Activated CD8-positive, alpha-beta memory T cell treated with anti-CD3 and anti-CD28 coated beads, Interleukin-2, amount 10 ng/mL, durations not matched to agents 7 days and 5 days (primary cell): Measurements from ENCODE around the gene MEIKIN. TPM values are rescaled to one million over a fixed set of nuclear protein-coding genes. Genes with fewer than 3 reads are reported as not detected.
"Not testable (repeated sequence)": the region's sequence is repeated elsewhere in the genome, so short reads cannot be mapped to it uniquely, and the experiment has no call there.

Experiments
- ATAC-seq: fragments of 150-1000 bp; cut with Tn5 transposase; one replicate; pipeline ENCODE4 v1.10.0; 2021; ENCODE audit warnings: moderate library complexity
- CTCF ChIA-PET: fragments of 350-600 bp; sonication (Branson Sonifier 250); formaldehyde crosslinking; loops from one replicate; lab custom pipeline; 2021; ENCODE audit warnings: antibody characterized with exemption; lab: Charles Lee
- DNase-seq: peaks from one replicate; pipeline ENCODE4 v3.0.0-alpha.2; 2020
- H3K27ac Mint-ChIP-seq: one replicate; pipeline ENCODE4 v1.8.0; 2021; ENCODE audit warnings: mild to moderate bottlenecking, mixed read lengths
- H3K27me3 Mint-ChIP-seq: one replicate; pipeline ENCODE4 v1.8.0; 2021; ENCODE audit warnings: mixed read lengths
- H3K36me3 Mint-ChIP-seq: one replicate; pipeline ENCODE4 v1.8.0; 2021; ENCODE audit warnings: mild to moderate bottlenecking, mixed read lengths
- H3K4me1 Mint-ChIP-seq: one replicate; pipeline ENCODE4 v1.8.0; 2021; ENCODE audit warnings: mixed read lengths
- H3K4me3 Mint-ChIP-seq: one replicate; pipeline ENCODE4 v1.8.0; 2021; ENCODE audit warnings: mild to moderate bottlenecking, moderate library complexity, mixed read lengths
- H3K9me3 Mint-ChIP-seq: one replicate; pipeline ENCODE4 v1.8.0; 2022; ENCODE audit warnings: low read depth, mixed read lengths
- total RNA-seq, 2 experiments: library from RNA; stranded (reverse); gene quantifications; one replicate each; pipeline ENCODE4 v1.2.3, GENCODE V29; 2021

The MEIKIN gene
- total RNA-seq, 2 experiments from 2014 or later = not detected

GRCh38 chr5:131857388-131857787, 88.1 kb downstream of the MEIKIN start:
- no peaks in the 10 kb centered on the region for H3K27me3 Mint-ChIP-seq

GRCh38 chr5:131855452-131855851, 90.0 kb downstream of the MEIKIN start:
- Mint-ChIP-seq H3K4me1 (peaks cover 16% of the 10 kb centered on the region), H3K36me3 (peaks cover 19% of the 10 kb centered on the region), H3K27me3 (no peaks in the 10 kb centered on the region), H3K9me3 (peaks cover 11% of the 10 kb centered on the region), H3K27ac (no peak overlapping the region), H3K4me3 (no peak overlapping the region)
- CTCF ChIA-PET = interaction anchor here (1.0 kb wide), 1 partner anchor 152 kb away, joined by 5 read pairs; no protein-coding TSS in a partner anchor
- DNase-seq (no peak), ATAC-seq (no peak)

More at GRCh38 chr5:131857388-131857787, 88.1 kb downstream of the MEIKIN start:
- peaks cover 4% of the 10 kb centered on the region for H3K9me3 Mint-ChIP-seq
- H3K4me1 Mint-ChIP-seq = peaks cover 16% of the 10 kb centered on the region
- no peak for ATAC-seq
- H3K4me3 Mint-ChIP-seq = no peak overlapping the region
- peaks cover 13% of the 10 kb centered on the region for H3K36me3 Mint-ChIP-seq
- no peak overlapping the region for H3K27ac Mint-ChIP-seq
- DNase-seq = no peak
- CTCF ChIA-PET = no interaction called here

- Mint-ChIP-seq H3K27ac (peak overlapping the region; percentile 33), H3K4me1 (peaks cover 16% of the 10 kb centered on the region), H3K4me3 (no peak overlapping the region), H3K27me3 (no peaks in the 10 kb centered on the region), H3K9me3 (peaks cover 16% of the 10 kb centered on the region), H3K36me3 (peaks cover 22% of the 10 kb centered on the region)
- CTCF ChIA-PET = no interaction called here
- ATAC-seq (peak; percentile 80), DNase-seq (no peak)
Measured at GRCh38 chr5:131854134-131854533, 91.3 kb downstream of the MEIKIN start.

GRCh38 chr5:131848662-131849061, 96.8 kb downstream of the MEIKIN start:
- peaks cover 34% of the 10 kb centered on the region for H3K36me3 Mint-ChIP-seq
- DNase-seq = no peak
- peaks cover 34% of the 10 kb centered on the region for H3K9me3 Mint-ChIP-seq
- no peak overlapping the region for H3K4me3 Mint-ChIP-seq
- H3K27me3 Mint-ChIP-seq = no peaks in the 10 kb centered on the region
- peaks cover 4% of the 10 kb centered on the region for H3K4me1 Mint-ChIP-seq
- CTCF ChIA-PET = no interaction called here
- no peak for ATAC-seq
- no peak overlapping the region for H3K27ac Mint-ChIP-seq

- Mint-ChIP-seq H3K27me3 (no peaks in the 10 kb centered on the region), H3K9me3 (peaks cover 34% of the 10 kb centered on the region), H3K27ac (no peak overlapping the region), H3K4me1 (no peaks in the 10 kb centered on the region), H3K4me3 (no peak overlapping the region), H3K36me3 (peaks cover 31% of the 10 kb centered on the region)
- CTCF ChIA-PET = no interaction called here
- DNase-seq (no peak), ATAC-seq (no peak)
Measured at GRCh38 chr5:131846536-131846935, 98.9 kb downstream of the MEIKIN start.

- CTCF ChIA-PET = no interaction called here
- no peaks in the 10 kb centered on the region for H3K27me3 Mint-ChIP-seq
Measured at GRCh38 chr5:131845828-131846227, 99.6 kb downstream of the MEIKIN start.

GRCh38 chr5:131842971-131843370, 102.5 kb downstream of the MEIKIN start:
- H3K9me3 Mint-ChIP-seq = peaks cover 36% of the 10 kb centered on the region
- CTCF ChIA-PET, ATAC-seq: not testable (repeated sequence)

More at GRCh38 chr5:131845828-131846227, 99.6 kb downstream of the MEIKIN start:
- no peak overlapping the region for H3K27ac Mint-ChIP-seq
- ATAC-seq (no peak), DNase-seq (no peak)
- H3K36me3 Mint-ChIP-seq = peaks cover 31% of the 10 kb centered on the region
- no peak overlapping the region for H3K4me3 Mint-ChIP-seq
- no peaks in the 10 kb centered on the region for H3K4me1 Mint-ChIP-seq
- peaks cover 34% of the 10 kb centered on the region for H3K9me3 Mint-ChIP-seq

GRCh38 chr5:131832702-131833101, 112.8 kb downstream of the MEIKIN start:
- Mint-ChIP-seq H3K4me1 (peaks cover 11% of the 10 kb centered on the region), H3K9me3 (peaks cover 16% of the 10 kb centered on the region)
- H3K4me3 Mint-ChIP-seq, H3K27me3 Mint-ChIP-seq, DNase-seq, H3K36me3 Mint-ChIP-seq, CTCF ChIA-PET, ATAC-seq, H3K27ac Mint-ChIP-seq: not testable (repeated sequence)

More at GRCh38 chr5:131842971-131843370, 102.5 kb downstream of the MEIKIN start:
- H3K4me3 Mint-ChIP-seq, H3K27ac Mint-ChIP-seq, H3K4me1 Mint-ChIP-seq, DNase-seq: not testable (repeated sequence)
- Mint-ChIP-seq H3K27me3 (peaks cover 12% of the 10 kb centered on the region), H3K36me3 (peaks cover 26% of the 10 kb centered on the region)

GRCh38 chr5:131825404-131826013, 120.0 kb downstream of the MEIKIN start:
- Mint-ChIP-seq H3K27ac (no peak overlapping the region), H3K4me1 (peaks cover 11% of the 10 kb centered on the region), H3K36me3 (peaks cover 2% of the 10 kb centered on the region), H3K4me3 (no peak overlapping the region), H3K27me3 (peaks cover 14% of the 10 kb centered on the region), H3K9me3 (peaks cover 4% of the 10 kb centered on the region)
- DNase-seq = no peak
- CTCF ChIA-PET = no interaction called here
- ATAC-seq = no peak

- Mint-ChIP-seq H3K4me1 (peaks cover 5% of the 10 kb centered on the region), H3K27me3 (peaks cover 18% of the 10 kb centered on the region)
Measured at GRCh38 chr5:131824631-131825030, 120.8 kb downstream of the MEIKIN start.

GRCh38 chr5:131821221-131821620, 124.2 kb downstream of the MEIKIN start:
- no peaks in the 10 kb centered on the region for H3K9me3 Mint-ChIP-seq
- ATAC-seq (no peak), DNase-seq (no peak)
- CTCF ChIA-PET = no interaction called here
- H3K27me3 Mint-ChIP-seq = peaks cover 18% of the 10 kb centered on the region
- H3K4me3 Mint-ChIP-seq = no peak overlapping the region
- no peak overlapping the region for H3K27ac Mint-ChIP-seq
- no peaks in the 10 kb centered on the region for H3K36me3 Mint-ChIP-seq
- peaks cover 7% of the 10 kb centered on the region for H3K4me1 Mint-ChIP-seq

More at GRCh38 chr5:131824631-131825030, 120.8 kb downstream of the MEIKIN start:
- Mint-ChIP-seq H3K27ac (no peak overlapping the region), H3K4me3 (no peak overlapping the region), H3K9me3 (no peaks in the 10 kb centered on the region), H3K36me3 (peaks cover 2% of the 10 kb centered on the region)
- ATAC-seq = no peak
- no peak for DNase-seq
- CTCF ChIA-PET = no interaction called here

- DNase-seq = no peak
- H3K27me3 Mint-ChIP-seq = peaks cover 18% of the 10 kb centered on the region
- H3K9me3 Mint-ChIP-seq = no peaks in the 10 kb centered on the region
- no peak overlapping the region for H3K4me3 Mint-ChIP-seq
- no peak overlapping the region for H3K27ac Mint-ChIP-seq
- no peak for ATAC-seq
- H3K36me3 Mint-ChIP-seq = no peaks in the 10 kb centered on the region
- CTCF ChIA-PET = no interaction called here
- H3K4me1 Mint-ChIP-seq = peaks cover 7% of the 10 kb centered on the region
Measured at GRCh38 chr5:131818001-131818724, 127.3 kb downstream of the MEIKIN start.

- no peaks in the 10 kb centered on the region for H3K36me3 Mint-ChIP-seq
Measured at GRCh38 chr5:131814990-131815389, 130.5 kb downstream of the MEIKIN start.

More at GRCh38 chr5:131814990-131815389, 130.5 kb downstream of the MEIKIN start:
- Mint-ChIP-seq H3K27me3 (no peaks in the 10 kb centered on the region), H3K4me3 (no peak overlapping the region), H3K27ac (no peak overlapping the region), H3K9me3 (no peaks in the 10 kb centered on the region), H3K4me1 (peaks cover 7% of the 10 kb centered on the region)
- CTCF ChIA-PET = no interaction called here
- DNase-seq = no peak
- no peak for ATAC-seq
